GM23248 (cell line): Measurements from ENCODE around the gene LMOD3.

ENCODE experiments used
- EZH2 ChIP-seq: fragments of 200-600 bp; sonication (generic); IDR thresholded peaks from 2 replicates; pipeline ENCODE4 v1.6.1; 2018; ENCODE audit warnings: antibody characterized with exemption, mild to moderate bottlenecking; ENCODE audit not compliant: insufficient read depth, poor library complexity, severe bottlenecking
- EZH2phosphoT487 ChIP-seq: fragments of 200-600 bp; sonication (generic); IDR thresholded peaks from 2 replicates; pipeline ENCODE4 v1.6.1; 2018; ENCODE audit warnings: antibody characterized with exemption, moderate library complexity, mild to moderate bottlenecking, low read depth; ENCODE audit not compliant: insufficient read depth

DNA sequence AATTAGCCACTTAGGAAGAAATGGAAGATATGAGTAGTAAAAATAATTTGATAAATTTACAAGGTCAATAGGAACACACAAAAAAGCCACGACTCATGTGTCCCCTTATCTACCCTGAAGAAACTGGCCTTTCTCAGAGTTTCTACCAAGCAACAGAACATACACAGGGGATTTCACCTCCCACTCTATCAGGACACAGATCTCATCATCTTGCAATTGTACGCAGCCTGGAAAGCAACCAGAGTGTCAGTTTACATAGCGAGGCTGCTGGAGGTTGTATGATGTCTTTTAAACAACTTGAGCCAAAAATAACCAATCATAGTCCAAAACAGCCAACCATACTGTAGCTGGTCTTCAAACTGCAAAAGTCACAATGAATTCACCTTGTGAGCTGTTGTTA, 19.7 kb upstream of the LMOD3 start:
- no peak for TF ChIP-seq EZH2
- TF ChIP-seq EZH2phosphoT487, result no peak
